Measurements from ENCODE around the gene SFXN3.

- no peak for TF ChIP-seq EZH2phosphoT487 (IDR thresholded peaks at IDR 0.05; ENCODE audit: borderline replicate concordance, low read depth, low read length)
- TF ChIP-seq, protein P1, sequence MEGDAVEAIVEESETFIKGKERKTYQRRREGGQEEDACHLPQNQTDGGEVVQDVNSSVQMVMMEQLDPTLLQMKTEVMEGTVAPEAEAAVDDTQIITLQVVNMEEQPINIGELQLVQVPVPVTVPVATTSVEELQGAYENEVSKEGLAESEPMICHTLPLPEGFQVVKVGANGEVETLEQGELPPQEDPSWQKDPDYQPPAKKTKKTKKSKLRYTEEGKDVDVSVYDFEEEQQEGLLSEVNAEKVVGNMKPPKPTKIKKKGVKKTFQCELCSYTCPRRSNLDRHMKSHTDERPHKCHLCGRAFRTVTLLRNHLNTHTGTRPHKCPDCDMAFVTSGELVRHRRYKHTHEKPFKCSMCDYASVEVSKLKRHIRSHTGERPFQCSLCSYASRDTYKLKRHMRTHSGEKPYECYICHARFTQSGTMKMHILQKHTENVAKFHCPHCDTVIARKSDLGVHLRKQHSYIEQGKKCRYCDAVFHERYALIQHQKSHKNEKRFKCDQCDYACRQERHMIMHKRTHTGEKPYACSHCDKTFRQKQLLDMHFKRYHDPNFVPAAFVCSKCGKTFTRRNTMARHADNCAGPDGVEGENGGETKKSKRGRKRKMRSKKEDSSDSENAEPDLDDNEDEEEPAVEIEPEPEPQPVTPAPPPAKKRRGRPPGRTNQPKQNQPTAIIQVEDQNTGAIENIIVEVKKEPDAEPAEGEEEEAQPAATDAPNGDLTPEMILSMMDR (conservative IDR thresholded peaks at IDR 0.05; ENCODE audit: low read length): no peak
These were observed 5.7 kb downstream of the SFXN3 start for GRCh38 chr10:101036726-101037125.

Data from OCI-LY7 (cell line).